Tibial nerve (tissue), 4 donors: ENCODE results near the gene SMIM32.

Experiments used
- CTCF ChIP-seq, 5 experiments: fragments of 200-600 bp in 3 of 5; fragments of 450-650 bp in 2 of 5; sonication (generic) in 3 of 5; IDR thresholded peaks; one replicate each; pipeline ENCODE4 v1.5.1; 2016 to 2019; ENCODE audit warnings: antibody characterized with exemption in 5 of 5, mild to moderate bottlenecking in 3 of 5, moderate library complexity in 2 of 5
- EP300 ChIP-seq, 2 donors: sonication (generic); formaldehyde crosslinking; IDR thresholded peaks; one replicate each; pipeline ENCODE4 v1.6.1; 2017; ENCODE audit warnings: antibody characterized with exemption in 2 of 2, mild to moderate bottlenecking in 1 of 2
- POLR2A ChIP-seq, 2 donors: fragments of 450-650 bp; IDR thresholded peaks; one replicate each; pipeline ENCODE4 v1.6.1; 2017; ENCODE audit warnings: antibody characterized with exemption in 2 of 2, mild to moderate bottlenecking in 2 of 2, moderate library complexity in 2 of 2

- TF ChIP-seq CTCF (IDR thresholded peaks at IDR 0.05) (no peak), POLR2A (IDR thresholded peaks at IDR 0.05) (no peak), EP300 (IDR thresholded peaks at IDR 0.05) (no peak)
Observed at GRCh38 chr5:136188859-136189258, 4.1 kb downstream of the SMIM32 start.
